VCaP (cell line): ENCODE results near the gene HMGA1.
A peak's percentile ranks its signal among the peaks of the same experiment; 100 is the strongest.

Source experiments
- H3K27ac ChIP-seq: fragments of 450-650 bp; 2 replicates; pipeline ENCODE4 v1.5.1; 2017
- CTCF ChIP-seq: fragments of 450-650 bp; conservative IDR thresholded peaks from 2 replicates; pipeline ENCODE4 v1.5.1; 2017; ENCODE audit warnings: mild to moderate bottlenecking, moderate library complexity

HMGA1 gene

DNA sequence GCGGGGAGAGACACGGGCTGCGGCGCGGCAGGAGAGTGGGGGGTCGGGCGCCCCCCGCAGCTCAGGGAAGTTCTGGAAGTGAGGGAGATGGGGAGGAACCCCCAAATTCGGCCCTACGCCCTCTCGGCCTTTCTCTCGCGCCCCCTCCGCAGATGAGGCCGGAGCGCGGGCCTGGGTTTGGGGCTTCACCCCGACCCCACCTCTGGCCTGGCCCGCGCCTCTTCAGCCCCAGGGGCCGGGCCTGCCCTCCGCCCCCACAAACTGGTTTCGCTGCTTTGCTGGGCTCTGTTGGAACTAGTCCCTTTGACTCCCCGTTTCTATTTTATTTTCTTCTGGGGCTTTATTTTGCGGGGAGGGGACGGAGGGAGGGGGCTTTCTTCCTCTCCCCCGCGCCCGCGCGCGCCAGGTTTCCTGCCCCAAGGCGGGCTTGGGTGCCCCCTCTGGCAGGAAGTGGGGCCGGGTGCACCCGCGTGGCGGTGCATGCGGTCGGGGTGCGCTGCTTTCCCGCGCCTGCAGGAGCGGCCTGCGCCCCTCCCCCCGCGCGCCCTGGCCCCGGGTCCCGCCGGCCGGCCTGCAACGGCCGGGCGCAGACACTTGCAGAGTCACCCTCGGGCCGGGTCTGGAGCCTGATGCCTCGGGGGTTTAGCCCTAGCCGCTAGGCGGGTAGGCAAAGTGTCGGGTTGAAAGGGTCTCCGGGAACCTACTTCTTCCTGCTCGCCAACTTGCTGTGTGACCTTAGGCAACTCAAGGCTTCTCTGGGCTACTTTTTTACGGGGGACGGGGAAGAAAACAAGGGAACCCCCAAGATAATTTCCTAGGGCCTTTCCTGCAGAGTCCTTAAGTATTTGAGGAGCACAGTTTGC is 1.3 kb downstream of the HMGA1 start:
- TF ChIP-seq CTCF = peak; percentile 65
- peak overlapping the region; percentile 99 for H3K27ac ChIP-seq

- peak overlapping the region; percentile 99 for H3K27ac ChIP-seq
- no peak for TF ChIP-seq CTCF
Measured at GRCh38 chr6:34238585-34239499, 2.2 kb downstream of the HMGA1 start.

GRCh38 chr6:34239500-34239825 is 2.8 kb downstream of the HMGA1 start:
- peak overlapping the region; percentile 99; the same call in 1 of the 2 replicates for H3K27ac ChIP-seq
- no peak for TF ChIP-seq CTCF

- peak overlapping the region; percentile 99; the same call in 1 of the 2 replicates for H3K27ac ChIP-seq
- TF ChIP-seq CTCF = no peak
Measured at GRCh38 chr6:34239893-34240292, 3.2 kb downstream of the HMGA1 start.

- no peak for TF ChIP-seq CTCF
- peak overlapping the region; percentile 99; the same call in 1 of the 2 replicates for H3K27ac ChIP-seq
Measured at GRCh38 chr6:34240329-34241248, 3.9 kb downstream of the HMGA1 start.

- no peak overlapping the region for H3K27ac ChIP-seq
- TF ChIP-seq CTCF = no peak
Measured at GRCh38 chr6:34241351-34242215, 4.9 kb downstream of the HMGA1 start.
